ENCODE measurements around the gene PRKCA. TPM values are rescaled to one million over a fixed set of nuclear protein-coding genes. Genes with fewer than 3 reads are reported as not detected.

PRKCA gene
- total and polyA plus RNA-seq, 9 of the 15 experiments (the other 6 are each of a cell fraction or from before 2014, with no cell fraction given), result 3.2 to 33.0 (median 17.8) TPM

DNA sequence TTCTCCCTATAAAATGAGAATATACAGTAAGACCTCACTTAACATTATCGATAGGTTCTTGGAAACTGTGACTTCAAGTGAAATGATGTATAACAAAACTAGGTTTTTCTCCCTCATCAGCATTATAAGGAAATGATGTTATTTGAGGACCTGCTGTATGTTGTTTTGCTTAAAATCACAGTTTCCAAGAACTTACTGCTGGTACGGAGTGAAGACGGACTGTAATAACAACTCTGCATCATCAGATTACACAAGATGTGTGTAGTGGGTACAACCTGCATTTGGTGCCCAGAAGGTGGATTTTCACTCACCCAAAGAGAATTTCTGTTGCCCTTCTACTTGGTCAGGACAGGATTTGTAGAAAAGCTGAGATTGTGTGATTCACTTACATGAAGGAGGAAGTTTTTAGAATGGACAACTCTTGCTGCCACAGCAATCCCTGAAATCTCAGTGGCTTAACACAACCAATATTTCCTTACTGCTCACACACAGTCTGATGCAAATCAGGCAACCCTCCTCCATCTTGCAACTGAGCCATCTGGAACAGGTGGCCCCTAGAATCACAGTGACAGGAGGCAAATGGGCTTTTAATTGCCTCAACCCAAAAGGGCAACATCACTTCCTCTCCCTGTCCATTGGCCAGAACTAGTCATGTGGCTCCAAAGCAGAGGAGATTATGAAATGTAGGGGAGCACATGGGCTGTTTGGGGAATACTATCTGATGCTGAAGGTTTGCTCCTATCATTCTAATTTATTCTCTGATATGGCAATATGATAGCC is 464.9 kb downstream of the PRKCA start:
- FAIRE-seq, result no peak
- H3K4me2 ChIP-seq (ENCODE audit: insufficient read depth, low read length), result no peak overlapping the region
- H3K79me2 ChIP-seq (ENCODE audit: control insufficient read depth, insufficient read depth, low read length), result no peaks in the 10 kb centered on the region
- H3K9me1 ChIP-seq (ENCODE audit: control insufficient read depth, insufficient read depth, low read length), result no peaks in the 10 kb centered on the region
- 91% methylated on average over 3 of the region's 3 CpGs for WGBS (ENCODE audit: insufficient coverage, low coverage, missing lambda C conversion rate)
- no peak overlapping the region for H2AFZ ChIP-seq (ENCODE audit: low read depth, low read length)
- H3K27me3 ChIP-seq (ENCODE audit: control insufficient read depth in 2 of 2, insufficient read depth in 2 of 2, low read length in 2 of 2), result no peaks in the 10 kb centered on the region
- intact Hi-C loops (cut with micrococcal nuclease), result no loop called here
- BruUV-seq (replicated peaks), result no TSS peak
- no peak overlapping the region for H3K4me3 ChIP-seq
- H3K4me1 ChIP-seq (replicated peaks in 1 of 2; ENCODE audit: control insufficient read depth in 2 of 2, insufficient read depth in 2 of 2, low read length in 2 of 2), result no peaks in the 10 kb centered on the region
- ChIA-PET POLR2A (no interaction called here), CTCF (ENCODE audit: low intra/inter-chr PET ratio) (no interaction called here)
- H3K9me3 ChIP-seq (replicated peaks; ENCODE audit: control insufficient read depth, insufficient read depth, low read depth, low read length), result no peaks in the 10 kb centered on the region
- in situ Hi-C loops (cut with MboI), result no loop called here
- no peak overlapping the region for H3K27ac ChIP-seq (ENCODE audit: extremely low read depth, low read depth, low read length)
- no peak for ATAC-seq
- no peaks in the 10 kb centered on the region for H4K20me1 ChIP-seq (replicated peaks; ENCODE audit: control insufficient read depth, insufficient read depth, low read length)
- H3K36me3 ChIP-seq (ENCODE audit: control insufficient read depth, insufficient read depth, low read length), result no peaks in the 10 kb centered on the region; the same call in 2 of the 3 replicates
- no peak for DNase-seq (ENCODE audit: extremely low read depth in 1 of 4, low spot score in 3 of 4)
- H3K9ac ChIP-seq (ENCODE audit: insufficient read depth in 1 of 2, low read depth in 2 of 2, low read length in 2 of 2), result no peak overlapping the region
- TF ChIP-seq POU5F1 (IDR thresholded peaks at IDR 0.05; ENCODE audit: borderline replicate concordance, low read depth, low read length, partially characterized antibody), result no peak
- no peak for TF ChIP-seq POLR2A (conservative IDR thresholded peaks at IDR 0.05)
- no peak for TF ChIP-seq PTBP1 (IDR thresholded peaks at IDR 0.05; ENCODE audit: low read depth, low read length)
- TF ChIP-seq, protein P1, sequence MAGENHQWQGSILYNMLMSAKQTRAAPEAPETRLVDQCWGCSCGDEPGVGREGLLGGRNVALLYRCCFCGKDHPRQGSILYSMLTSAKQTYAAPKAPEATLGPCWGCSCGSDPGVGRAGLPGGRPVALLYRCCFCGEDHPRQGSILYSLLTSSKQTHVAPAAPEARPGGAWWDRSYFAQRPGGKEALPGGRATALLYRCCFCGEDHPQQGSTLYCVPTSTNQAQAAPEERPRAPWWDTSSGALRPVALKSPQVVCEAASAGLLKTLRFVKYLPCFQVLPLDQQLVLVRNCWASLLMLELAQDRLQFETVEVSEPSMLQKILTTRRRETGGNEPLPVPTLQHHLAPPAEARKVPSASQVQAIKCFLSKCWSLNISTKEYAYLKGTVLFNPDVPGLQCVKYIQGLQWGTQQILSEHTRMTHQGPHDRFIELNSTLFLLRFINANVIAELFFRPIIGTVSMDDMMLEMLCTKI (IDR thresholded peaks at IDR 0.05; ENCODE audit: partially characterized antibody), result no peak
- TF ChIP-seq, protein P2, sequence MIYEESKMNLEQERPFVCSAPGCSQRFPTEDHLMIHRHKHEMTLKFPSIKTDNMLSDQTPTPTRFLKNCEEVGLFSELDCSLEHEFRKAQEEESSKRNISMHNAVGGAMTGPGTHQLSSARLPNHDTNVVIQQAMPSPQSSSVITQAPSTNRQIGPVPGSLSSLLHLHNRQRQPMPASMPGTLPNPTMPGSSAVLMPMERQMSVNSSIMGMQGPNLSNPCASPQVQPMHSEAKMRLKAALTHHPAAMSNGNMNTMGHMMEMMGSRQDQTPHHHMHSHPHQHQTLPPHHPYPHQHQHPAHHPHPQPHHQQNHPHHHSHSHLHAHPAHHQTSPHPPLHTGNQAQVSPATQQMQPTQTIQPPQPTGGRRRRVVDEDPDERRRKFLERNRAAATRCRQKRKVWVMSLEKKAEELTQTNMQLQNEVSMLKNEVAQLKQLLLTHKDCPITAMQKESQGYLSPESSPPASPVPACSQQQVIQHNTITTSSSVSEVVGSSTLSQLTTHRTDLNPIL (CRISPR knock-in tag; IDR thresholded peaks at IDR 0.05), result no peak
- TF ChIP-seq MCM7 (IDR thresholded peaks at IDR 0.05), result no peak
- no peak for TF ChIP-seq ZNF133 (CRISPR knock-in tag; IDR thresholded peaks at IDR 0.05)
- no peak for TF ChIP-seq MYBL2 (IDR thresholded peaks at IDR 0.05; ENCODE audit: low read depth)
- no peak for TF ChIP-seq MYBL2 (CRISPR knock-in tag; IDR thresholded peaks at IDR 0.05; ENCODE audit: borderline replicate concordance)
- TF ChIP-seq, protein P3, sequence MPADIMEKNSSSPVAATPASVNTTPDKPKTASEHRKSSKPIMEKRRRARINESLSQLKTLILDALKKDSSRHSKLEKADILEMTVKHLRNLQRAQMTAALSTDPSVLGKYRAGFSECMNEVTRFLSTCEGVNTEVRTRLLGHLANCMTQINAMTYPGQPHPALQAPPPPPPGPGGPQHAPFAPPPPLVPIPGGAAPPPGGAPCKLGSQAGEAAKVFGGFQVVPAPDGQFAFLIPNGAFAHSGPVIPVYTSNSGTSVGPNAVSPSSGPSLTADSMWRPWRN (IDR thresholded peaks at IDR 0.05; ENCODE audit: low read depth), result no peak
- TF ChIP-seq PHB2 (IDR thresholded peaks at IDR 0.05; ENCODE audit: low read depth), result no peak
- TF ChIP-seq JUNB (CRISPR knock-in tag; conservative IDR thresholded peaks at IDR 0.05), result no peak
- peak; percentile 35; the same call in 1 of the 2 replicates for TF ChIP-seq ZNF316 (IDR thresholded peaks at IDR 0.05)
- 0 out of 2 replicates have a peak, but pooled peaks have one; percentile 11 for TF ChIP-seq RAD51 (IDR thresholded peaks at IDR 0.05; ENCODE audit: borderline replicate concordance, low read depth)
- no peak for TF ChIP-seq DMBX1 (CRISPR knock-in tag; IDR thresholded peaks at IDR 0.05; ENCODE audit: borderline replicate concordance)
- 0 out of 2 replicates have a peak, but pooled peaks have one; percentile 8 for TF ChIP-seq SPI1 (IDR thresholded peaks at IDR 0.05; ENCODE audit: borderline replicate concordance, low read depth, low read length)
- TF ChIP-seq ZNF780A (CRISPR knock-in tag; IDR thresholded peaks at IDR 0.05), result no peak
- TF ChIP-seq NELFE (IDR thresholded peaks at IDR 0.05; ENCODE audit: insufficient read depth, insufficient read length), result no peak
- TF ChIP-seq ZNF830 (CRISPR knock-in tag; IDR thresholded peaks at IDR 0.05), result no peak
- TF ChIP-seq NFYB (IDR thresholded peaks at IDR 0.05; ENCODE audit: extremely low read depth, insufficient read length), result peak; percentile 64
- no peak for TF ChIP-seq GTF2E2 (tag; IDR thresholded peaks at IDR 0.05)
- no peak for TF ChIP-seq ZNF584 (CRISPR knock-in tag; IDR thresholded peaks at IDR 0.05; ENCODE audit: low read depth)

Data from K562 (cell line).